Fibroblast of skin of left biceps (primary cell): ENCODE data around the gene ZFHX3.
A peak's percentile ranks its signal among the peaks of the same experiment; 100 is the strongest.

Experiments
- DNase-seq, 2 experiments: peaks; one replicate each; pipeline ENCODE4 v3.0.0-alpha.2; 2013; ENCODE audit warnings: low read depth in 2 of 2

ZFHX3 gene

DNA sequence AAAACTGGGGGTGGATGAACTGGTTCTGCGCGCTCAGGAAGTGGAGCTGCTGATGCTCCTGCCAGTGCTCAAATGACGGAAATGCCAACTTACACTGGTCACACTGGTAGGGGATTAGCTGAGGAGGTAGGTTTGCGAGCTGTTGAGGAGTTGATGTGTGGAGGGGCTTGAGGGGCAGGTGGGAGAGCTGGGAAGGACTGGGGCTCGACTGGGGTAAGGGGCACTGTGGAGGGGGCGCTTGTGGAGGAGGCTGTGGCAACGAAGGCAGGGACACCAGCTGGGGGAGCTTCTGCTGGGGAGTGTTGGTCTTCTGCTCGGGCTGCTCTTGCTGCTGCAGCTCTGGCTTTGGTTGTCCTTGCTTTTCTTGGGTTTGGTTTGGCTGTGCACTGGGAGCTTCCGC is 252.9 kb downstream of the ZFHX3 start:
- no peak for DNase-seq

DNA sequence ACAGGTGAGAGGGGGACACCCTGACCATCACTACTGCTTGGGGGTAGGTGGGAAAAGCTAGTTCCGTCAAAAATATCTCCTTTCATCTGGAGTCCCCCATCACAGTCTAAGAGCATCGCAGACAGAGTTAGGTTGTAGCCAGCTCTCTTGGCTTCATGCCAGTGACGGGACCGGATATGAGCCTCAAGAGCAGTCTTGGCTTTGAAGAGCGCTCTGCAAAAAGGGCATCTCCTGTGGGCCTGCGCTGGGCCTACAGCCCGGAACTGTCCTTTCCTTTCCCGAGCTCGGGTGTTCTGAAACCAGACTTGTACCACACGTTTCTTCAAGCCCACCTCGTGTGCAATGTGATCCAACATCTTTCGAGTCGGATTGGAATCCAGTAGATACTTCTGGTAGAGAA is 253.6 kb downstream of the ZFHX3 start:
- no peak for DNase-seq

DNA sequence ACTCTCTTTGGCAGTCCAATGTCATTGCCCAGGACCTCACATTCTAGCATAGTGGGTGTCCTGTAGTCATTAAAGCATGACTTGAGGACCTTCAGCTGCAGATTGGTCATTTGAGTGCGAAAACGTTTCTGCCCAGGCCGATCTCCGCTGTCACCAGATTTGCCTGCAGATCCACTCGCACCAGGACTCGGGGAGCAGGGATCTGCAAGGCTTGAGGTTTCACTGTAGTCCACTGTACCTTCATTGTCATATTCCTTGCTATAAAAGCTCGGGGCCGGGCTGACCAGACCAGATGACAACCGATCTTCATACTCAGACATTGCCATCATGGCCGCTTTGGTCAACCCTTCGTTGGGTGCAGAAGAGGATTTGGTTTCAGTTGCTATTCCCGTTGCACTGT is 254.2 kb downstream of the ZFHX3 start:
- no peak for DNase-seq

DNA sequence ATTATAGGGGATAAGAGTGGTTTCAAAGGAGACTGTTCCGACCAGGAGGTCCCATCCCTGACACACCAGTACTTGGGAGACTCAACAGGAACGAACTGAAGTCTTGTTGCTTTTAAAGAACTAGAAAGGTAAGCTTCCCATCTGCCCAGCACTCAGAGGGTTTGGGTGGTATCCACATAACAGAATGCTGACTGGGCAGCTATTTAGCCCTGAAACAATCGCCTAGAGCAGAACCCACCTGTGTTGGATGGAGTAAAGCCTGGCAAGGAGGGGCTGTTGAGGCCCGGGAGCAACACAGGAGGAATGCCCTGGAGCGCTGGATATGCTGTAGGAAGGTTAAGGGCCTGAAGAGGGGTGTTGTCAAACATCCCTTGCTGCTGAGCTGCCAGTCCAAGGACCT is 254.9 kb downstream of the ZFHX3 start:
- no peak for DNase-seq

DNA sequence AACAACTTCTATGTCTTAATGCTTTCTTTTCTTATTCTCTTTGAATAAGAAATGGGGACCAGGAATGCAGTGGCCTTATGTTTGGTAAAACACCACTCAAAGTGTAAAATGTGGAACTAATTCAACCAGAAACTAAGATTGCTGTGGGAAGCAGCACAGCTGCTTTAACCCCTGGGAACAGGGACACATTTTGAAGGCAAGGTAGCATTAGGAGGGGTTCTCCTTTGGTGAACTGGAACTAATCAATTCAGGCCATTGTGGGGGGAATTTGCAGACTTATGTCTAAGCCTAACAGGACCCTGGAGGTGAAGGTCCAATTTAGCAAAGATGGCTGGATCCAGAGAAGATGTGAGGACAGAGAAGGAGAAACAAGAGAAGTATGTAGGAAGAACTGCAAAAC is 256.1 kb downstream of the ZFHX3 start:
- DNase-seq = no peak

DNA sequence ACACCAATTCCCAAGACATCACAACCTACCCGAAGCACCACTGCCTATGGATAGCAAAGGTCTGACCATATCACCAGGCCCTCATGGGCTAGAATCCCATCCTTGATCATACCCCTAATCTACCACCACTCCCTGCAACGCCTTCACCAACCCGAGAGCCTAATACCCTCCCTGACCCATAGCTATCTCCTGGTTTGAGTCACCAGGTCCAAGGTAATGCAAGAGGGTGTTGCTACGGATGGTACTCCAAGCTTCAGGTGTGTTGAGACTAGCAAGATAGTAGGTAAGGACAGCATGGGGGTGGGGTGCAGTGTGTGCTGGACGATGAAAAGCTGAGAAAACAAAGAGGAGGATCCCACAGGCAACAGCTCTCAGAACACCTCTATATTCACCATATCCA is 258.0 kb downstream of the ZFHX3 start:
- no peak for DNase-seq

DNA sequence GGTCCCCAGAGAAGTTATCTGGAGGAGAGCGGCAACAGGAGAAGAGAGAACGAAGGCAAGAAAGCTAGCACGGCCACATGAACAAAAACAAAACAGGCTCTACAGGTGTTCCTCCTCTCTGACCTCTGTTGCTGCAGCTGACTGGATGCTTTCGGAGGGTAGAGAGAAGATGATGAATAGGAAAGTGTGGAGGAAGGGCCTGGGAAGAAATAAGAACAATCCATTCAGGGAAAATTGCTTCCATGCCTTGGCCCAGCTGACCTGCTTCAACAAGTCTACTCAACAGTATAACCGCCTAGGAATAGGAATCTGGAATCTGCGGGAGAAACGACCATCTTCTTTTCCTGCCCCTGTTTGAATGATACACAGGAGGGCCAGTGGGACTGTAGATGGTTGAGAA is 258.5 kb downstream of the ZFHX3 start:
- no peak for DNase-seq

DNA sequence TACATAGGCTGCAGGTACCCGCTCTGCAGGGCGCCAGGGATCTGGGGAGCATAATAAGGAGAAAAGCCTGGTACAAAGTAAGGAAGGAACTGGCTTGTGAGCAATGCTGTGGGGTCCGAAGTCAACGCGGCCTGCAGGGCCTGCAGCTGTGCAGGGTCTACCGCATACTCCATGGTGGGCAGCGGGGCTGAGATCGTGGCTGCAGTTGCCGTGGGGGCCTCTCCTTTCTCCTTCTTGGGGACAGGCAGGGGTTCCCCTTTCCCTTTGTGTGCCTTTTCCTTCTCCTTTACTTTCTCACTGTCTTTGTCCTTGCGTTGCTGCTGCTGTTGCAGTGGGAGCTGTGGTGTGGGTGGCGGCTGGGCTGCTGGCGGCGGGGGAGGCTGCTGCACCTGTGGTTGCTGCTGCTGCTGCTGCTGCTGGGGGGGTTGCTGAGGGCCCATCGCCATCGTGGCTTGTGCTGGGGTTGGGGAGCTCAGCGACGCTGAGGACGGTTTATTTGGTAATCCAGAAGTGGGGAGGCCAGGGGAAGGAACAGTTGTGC is 259.6 kb downstream of the ZFHX3 start:
- no peak for DNase-seq

DNA sequence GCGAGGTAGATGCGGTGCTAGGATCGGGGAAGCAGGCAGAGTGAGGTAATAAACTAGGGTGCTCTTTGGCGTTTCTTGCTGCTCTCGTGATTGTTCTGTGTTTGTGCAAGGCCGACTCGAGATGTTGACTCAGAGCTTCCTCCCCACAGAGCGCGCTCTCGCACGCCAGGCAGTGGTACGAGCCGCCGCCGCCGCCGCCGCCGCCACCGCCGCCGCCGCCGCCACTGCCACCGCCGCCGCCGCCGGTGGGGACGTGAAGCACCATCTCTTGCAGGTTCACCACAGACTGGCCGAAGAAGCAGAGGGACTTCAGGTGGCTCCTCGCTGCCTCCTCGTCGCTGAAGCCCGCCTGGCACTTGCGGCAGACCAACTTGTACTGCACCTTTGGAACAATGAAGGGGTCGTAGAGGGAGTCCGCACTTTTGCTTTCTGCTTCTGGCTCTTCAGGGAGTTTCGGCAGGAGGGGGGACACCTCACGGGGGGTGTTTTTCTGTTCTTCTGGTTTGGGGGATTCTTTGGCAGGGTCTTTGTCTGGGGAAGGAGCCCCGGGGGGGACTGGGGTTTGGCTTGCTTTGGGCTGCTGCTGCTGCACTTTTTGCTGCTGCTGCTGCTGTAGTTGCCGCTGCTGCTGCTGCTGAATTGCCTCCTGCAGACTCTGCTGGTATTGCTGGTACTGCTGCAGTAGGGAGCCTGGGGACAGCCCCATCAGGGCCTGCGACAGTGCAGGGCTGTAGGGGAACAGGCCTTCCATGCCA is 260.2 kb downstream of the ZFHX3 start:
- peak; percentile 42 to 50 for DNase-seq

DNA sequence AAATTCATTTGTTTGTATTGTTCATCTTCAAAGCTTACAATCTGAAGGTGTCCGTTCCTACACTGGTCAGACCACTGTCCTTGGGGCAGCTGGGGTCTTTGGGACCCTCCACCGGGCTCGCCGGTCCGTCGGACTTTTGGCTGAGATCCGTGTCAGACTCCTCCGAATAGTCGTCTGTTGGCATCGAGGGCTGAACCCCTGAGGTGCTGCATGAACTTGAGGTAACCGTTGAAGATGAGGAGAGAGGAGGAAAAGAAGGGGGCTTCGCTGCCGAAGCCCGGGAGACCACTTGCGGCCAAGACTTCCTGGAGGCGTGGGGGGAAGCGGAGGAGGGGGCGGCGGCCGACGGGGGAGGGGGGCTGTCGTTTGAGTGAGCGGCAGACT is 260.8 kb downstream of the ZFHX3 start:
- DNase-seq = no peak

DNA sequence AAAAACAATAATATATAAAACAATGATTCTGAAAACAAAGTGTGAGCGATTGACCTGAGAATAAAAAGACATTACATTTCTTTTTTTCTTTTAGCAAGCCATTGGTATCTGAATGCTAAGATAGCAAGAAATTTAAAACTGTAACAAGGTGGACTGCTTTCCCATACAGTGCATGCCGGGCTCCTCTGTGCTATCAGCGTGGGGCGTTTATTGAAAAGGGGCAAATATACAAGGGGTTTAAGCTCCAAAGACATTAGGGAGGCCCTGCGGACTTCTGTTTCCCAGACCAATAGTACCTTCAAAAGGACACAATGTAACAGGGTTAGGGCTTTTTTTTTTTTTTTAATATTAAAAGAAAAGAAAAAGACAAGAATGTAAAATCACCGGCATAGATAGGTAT is 261.3 kb downstream of the ZFHX3 start:
- DNase-seq = no peak

DNA sequence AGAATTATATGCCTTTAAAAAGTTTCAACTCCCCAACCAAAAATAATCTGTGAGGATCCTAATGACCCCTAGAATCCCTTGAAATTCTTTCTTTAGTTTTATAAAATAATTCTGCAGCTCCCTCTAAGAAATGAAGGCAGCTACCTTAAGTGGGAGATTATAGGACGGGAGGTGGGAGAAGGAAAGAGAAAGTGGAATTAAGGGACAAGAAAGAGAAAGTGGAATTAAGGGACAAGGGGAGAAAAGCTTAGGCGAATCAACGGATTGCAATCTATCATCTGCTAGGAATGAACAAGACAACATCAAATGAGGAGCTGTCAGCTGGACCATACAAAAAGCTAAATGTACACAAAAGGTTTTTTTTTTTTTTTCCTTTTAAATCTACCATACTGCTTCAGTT is 262.0 kb downstream of the ZFHX3 start:
- no peak for DNase-seq

DNA sequence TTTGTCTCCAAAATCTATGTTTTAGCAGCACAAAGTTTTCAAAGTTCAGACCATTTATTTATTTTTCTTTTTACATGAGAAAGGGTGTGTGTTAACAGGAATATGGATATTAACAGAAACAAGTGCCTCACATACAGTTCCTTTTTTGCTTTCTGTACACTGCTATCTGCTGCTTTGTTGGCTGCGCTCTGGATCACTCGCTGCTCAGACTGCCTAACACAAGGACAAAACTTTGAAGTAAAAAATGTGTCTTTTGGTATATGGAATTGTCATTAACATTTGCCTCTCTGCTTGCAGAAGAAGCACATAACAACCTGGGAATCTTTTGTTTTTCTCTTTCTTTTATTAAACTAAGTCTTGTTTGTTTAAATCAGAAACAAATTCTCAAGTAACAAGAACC is 262.8 kb downstream of the ZFHX3 start:
- no peak for DNase-seq

DNA sequence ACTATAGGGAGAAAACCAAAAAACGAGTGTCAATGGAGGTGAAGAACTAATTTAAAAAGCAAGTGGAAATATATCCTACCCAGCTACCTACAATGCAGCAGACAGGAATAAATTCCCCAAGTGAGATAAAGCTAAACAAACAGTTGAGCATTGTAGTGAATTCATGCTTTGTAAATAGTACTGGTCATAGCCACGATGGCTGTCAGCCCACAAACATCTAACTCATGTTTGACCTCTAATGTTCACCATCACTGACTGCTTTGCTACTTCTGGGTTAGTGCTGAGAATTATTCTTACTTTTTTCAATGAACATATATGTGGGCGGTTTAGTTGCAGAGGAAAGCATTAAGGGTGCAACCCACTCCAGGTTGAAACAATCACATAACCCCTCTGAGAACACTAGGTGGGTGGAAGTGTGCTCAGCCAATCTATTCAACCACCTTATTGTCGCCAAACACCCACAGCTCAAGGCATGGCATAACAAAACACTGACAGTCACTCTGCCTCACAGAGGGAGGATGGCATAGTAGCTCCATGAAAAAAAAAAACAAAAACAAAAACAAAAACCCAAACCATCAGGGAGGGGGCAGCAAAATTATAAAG is 264.1 kb downstream of the ZFHX3 start:
- DNase-seq = no peak

DNA sequence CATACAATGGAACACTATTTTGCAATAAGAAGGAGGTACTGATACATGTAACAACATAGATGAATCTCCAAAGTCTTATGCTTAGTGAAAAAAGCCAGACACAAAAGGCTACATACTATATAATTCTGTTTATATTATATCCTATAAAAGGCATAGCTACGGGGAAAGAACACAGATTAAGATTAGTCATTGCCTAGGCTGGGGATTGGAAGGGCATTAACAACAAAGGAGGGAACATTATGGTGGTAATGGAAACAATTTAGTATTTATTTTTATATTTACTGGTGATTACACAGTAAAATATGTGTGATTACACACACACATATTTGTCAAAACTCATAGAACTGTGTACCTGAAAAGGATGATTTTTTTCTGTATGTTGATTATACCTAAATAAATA is 278.1 kb downstream of the ZFHX3 start:
- DNase-seq = no peak

DNA sequence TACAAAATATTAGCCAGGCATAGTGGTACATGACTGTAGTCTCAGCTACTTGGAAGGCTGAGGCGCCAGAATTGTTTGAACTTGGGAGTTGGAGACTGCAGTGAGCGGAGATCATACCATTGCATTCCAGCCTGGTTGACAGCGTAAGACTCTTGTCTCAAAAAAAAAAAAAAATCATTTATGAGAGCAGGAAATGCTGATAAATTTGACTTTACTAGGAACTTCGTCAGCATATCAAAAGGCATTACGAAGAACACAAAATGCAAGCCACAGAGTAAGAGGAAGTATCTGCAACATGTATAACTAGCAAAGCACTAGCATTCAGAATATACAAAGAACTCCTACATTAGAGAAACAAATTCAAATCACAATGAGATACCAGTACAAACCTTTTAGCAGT is 279.3 kb downstream of the ZFHX3 start:
- no peak for DNase-seq

DNA sequence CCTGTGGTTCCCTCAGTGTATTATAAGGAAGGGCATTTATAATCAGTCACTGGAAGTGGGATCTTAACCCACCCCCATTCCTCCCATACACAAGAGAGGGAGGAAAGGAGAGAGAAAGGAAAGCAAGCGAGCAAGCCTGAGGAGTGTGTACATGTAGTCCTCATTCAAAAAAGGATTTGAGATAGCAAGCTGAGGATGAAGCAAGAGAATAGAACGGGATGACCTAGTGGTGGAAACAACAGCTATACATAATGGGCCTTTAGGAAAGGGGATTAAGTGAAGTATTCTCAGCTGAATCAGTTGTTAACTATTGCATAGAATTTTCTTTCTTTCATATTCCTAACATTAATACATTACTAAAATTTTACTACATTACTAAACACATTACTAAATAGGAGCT is 281.4 kb downstream of the ZFHX3 start:
- no peak for DNase-seq

DNA sequence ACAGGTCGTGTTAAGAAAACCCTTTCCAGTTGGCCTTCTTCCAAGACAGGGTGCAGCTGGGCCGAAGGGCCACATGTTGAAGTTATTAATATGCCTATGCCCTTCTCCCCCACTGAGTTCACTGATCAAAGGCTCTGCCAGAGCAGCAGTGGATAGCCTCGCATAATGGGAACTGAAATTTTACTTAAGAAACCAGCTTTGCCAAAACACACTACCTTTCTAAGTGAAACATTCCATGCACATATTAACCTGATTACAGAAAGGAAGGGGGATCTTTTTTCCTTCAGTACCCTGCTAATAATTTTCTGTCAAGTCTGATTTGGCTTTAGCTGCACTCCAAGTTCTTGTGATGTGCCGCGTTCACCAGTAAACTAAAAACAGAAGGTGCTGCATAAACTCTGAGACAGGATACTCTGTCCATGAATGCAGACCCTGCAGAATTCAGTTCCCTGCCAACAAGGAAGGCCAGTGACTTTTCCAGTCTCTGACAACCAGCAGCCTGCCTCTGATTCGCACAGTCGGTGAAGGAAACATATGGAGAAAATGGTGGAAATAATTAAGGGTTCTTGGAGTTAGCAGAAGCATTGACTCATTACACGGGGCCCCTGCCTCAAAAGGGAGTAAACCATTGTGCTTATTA is 283.8 kb downstream of the ZFHX3 start:
- no peak for DNase-seq

DNA sequence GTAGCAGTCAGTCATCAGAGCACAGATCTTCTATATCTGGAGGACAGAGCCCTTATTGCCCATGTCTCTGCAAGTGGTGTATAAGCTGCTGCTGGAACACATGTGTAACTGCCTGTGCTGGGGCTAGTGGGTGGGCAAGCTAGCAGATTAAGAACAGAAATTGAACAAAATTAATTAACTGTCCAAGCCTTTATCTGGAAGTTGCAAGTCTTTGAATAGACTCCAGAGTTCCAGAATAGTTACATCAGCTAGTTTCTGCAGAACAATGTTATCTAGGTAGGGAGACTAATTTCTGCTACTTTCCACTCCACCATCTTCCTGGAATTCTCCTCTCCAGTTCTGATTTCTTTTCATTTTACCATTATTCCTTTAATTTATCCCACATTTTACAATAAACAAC is 287.3 kb downstream of the ZFHX3 start:
- no peak for DNase-seq

DNA sequence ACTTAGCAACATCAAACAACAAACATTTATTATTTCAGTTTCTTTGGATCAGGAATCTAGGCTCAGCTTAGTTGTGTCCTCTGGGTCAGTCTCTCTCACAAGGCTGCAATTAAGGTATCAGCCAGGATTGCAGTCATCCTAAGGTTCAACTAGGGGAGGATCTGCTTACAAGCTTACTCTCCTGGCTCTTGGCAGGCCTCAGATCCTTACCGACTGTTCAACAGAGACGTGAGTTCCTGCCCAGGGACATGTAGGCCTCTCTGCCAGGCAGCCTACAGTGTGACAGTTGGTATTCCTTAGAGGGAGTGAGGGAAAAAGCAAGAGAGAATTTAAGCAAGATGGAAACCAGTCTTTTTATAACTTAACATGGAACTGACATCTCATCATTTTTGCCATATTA is 294.0 kb downstream of the ZFHX3 start:
- no peak for DNase-seq

DNA sequence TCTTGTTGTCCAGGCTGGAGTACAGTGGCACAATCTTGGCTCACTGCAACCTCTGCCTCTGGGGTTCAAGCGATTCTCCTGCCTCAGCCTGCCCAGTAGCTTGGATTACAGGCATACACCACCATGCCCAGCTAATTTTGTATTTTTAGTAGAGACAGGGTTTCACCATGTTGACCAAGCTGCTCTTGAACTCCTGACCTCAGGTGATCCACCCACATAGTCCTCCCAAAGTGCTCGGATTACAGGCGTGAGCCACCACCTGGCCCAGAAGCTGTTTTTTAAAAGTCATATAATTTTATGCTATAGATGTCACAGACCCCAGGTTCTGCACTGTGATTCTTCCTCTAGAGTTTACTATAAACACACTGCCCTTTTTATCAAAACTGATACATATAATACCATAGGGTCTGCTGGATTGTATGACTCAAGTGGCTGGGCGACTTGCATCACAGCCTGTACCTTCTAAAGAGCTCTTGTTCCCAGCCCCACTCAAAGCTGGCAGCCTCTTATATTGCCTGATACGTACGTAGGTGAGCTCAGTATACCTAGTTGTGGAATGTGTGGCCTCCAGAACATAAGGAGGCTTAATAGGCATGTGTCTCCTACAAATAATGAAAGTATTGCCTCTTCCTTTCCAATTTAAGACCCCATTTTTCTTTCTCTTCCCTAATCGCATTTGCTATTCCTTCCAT is 295.8 kb downstream of the ZFHX3 start:
- DNase-seq = no peak

DNA sequence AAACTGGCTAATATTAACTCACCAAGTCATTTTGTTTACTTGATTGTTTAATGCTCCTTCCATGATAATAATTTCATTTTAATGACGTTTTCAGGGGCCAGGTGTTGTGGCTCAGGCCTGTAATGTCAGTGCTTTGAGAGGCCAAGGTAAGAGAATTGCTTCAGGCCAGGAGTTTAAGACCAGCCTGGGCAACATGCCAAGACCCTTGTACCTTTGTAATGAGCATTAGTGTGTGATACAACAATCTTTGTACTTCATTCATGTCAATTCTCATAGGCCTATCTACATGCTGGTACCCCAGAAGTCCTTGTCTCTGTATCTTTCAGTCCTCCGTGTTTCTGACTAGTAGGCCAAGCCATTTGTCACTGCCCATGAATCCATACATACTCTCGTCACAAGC is 296.9 kb downstream of the ZFHX3 start:
- DNase-seq = no peak

DNA sequence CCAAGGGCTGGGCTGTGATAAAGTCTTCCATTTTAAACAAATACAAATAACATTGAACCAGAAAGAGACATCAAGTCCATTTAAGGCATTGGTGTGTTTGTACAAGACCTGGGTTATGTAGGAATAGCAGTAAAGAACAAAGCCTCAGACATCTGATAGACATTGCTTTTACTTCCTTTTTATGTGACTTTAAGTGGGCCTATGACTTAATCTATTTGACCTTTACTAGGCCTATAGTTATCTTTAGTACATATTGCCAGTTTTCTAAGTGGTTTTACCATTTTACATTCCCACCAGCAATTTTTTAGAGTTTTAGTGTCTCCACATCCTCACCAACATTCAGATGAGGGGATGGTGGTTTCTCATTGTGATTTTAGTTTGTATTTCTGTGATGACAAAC is 298.8 kb downstream of the ZFHX3 start:
- no peak for DNase-seq
